IMR-90 (cell line): ENCODE results near the gene NFIX.

Source experiments
- CEBPB ChIP-seq: IDR thresholded peaks from 2 replicates; pipeline ENCODE4 v1.6.1; 2012; ENCODE audit warnings: low read depth, low read length, improper control_type of control experiment
- CHD1 ChIP-seq: IDR thresholded peaks from 2 replicates; pipeline ENCODE4 v1.6.1; 2012; ENCODE audit warnings: low read depth, low read length, improper control_type of control experiment
- FOS ChIP-seq: fragments of 150-350 bp; IDR thresholded peaks from 2 replicates; pipeline ENCODE4 v1.6.1; 2016; ENCODE audit warnings: low read depth, low read length
- MAFK ChIP-seq: IDR thresholded peaks from 2 replicates; pipeline ENCODE4 v1.6.1; 2012; ENCODE audit warnings: low read depth, low read length, improper control_type of control experiment
- MAZ ChIP-seq: IDR thresholded peaks from 2 replicates; pipeline ENCODE4 v1.6.1; 2012; ENCODE audit warnings: low read depth, mild to moderate bottlenecking, low read length, improper control_type of control experiment, moderate library complexity, borderline replicate concordance
- MXI1 ChIP-seq: IDR thresholded peaks from 2 replicates; pipeline ENCODE4 v1.6.1; 2012; ENCODE audit warnings: low read depth, mild to moderate bottlenecking, low read length, moderate library complexity, borderline replicate concordance
- POLR2A ChIP-seq: IDR thresholded peaks from 2 replicates; pipeline ENCODE4 v1.6.1; 2012; ENCODE audit warnings: mild to moderate bottlenecking, low read depth, low read length
- RAD21 ChIP-seq: IDR thresholded peaks from 2 replicates; pipeline ENCODE4 v1.6.1; 2012; ENCODE audit warnings: low read length, improper control_type of control experiment
- RCOR1 ChIP-seq: IDR thresholded peaks from 2 replicates; pipeline ENCODE4 v1.6.1; 2012; ENCODE audit warnings: mild to moderate bottlenecking, low read length, improper control_type of control experiment; ENCODE audit not compliant: insufficient replicate concordance
- RFX5 ChIP-seq: IDR thresholded peaks from 2 replicates; pipeline ENCODE4 v1.8.0; 2012; ENCODE audit warnings: low read depth, mild to moderate bottlenecking, low read length, moderate library complexity
- SMC3 ChIP-seq: fragments of 150-350 bp; IDR thresholded peaks from 2 replicates; pipeline ENCODE4 v1.6.1; 2016; ENCODE audit warnings: low read depth, mild to moderate bottlenecking, antibody characterized with exemption, low read length, moderate library complexity
- TF ChIP-seq, protein P1 (sequence below): conservative IDR thresholded peaks from 2 replicates; pipeline ENCODE4 v1.5.1; 2012; ENCODE audit warnings: mild to moderate bottlenecking, low read depth, low read length, improper control_type of control experiment
- TF ChIP-seq, protein P2 (sequence below): fragments of 150-350 bp; IDR thresholded peaks from 2 replicates; pipeline ENCODE4 v1.6.1; 2017; ENCODE audit warnings: mild to moderate bottlenecking, antibody characterized with exemption, low read length, low read depth

DNA sequence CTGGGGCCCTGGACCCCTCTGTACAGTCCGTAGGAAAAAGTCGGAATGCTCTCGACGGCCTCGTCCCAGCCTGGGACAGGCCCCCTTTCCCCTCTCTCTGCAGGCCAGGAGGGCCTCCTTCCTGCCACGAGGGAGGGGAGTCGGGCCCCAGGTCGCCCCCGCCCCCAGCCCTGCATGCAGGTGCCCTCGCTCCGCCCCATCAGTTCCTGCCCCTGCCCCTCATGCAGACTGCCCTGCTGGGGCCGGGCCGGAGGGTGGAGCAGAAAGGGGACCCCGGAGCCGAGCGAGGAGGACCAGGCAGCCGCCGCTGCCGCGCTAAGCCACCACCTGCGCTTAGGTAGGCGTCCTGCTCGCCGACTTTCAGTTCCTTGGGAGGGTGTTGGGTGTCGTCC, 100.1 kb downstream of the NFIX start:
- TF ChIP-seq, protein P1, sequence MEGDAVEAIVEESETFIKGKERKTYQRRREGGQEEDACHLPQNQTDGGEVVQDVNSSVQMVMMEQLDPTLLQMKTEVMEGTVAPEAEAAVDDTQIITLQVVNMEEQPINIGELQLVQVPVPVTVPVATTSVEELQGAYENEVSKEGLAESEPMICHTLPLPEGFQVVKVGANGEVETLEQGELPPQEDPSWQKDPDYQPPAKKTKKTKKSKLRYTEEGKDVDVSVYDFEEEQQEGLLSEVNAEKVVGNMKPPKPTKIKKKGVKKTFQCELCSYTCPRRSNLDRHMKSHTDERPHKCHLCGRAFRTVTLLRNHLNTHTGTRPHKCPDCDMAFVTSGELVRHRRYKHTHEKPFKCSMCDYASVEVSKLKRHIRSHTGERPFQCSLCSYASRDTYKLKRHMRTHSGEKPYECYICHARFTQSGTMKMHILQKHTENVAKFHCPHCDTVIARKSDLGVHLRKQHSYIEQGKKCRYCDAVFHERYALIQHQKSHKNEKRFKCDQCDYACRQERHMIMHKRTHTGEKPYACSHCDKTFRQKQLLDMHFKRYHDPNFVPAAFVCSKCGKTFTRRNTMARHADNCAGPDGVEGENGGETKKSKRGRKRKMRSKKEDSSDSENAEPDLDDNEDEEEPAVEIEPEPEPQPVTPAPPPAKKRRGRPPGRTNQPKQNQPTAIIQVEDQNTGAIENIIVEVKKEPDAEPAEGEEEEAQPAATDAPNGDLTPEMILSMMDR: no peak
- TF ChIP-seq RFX5: no peak
- TF ChIP-seq POLR2A: no peak
- no peak for TF ChIP-seq CEBPB
- no peak for TF ChIP-seq MAFK
- TF ChIP-seq FOS: no peak
- TF ChIP-seq RCOR1: no peak
- no peak for TF ChIP-seq SMC3
- TF ChIP-seq, protein P2, sequence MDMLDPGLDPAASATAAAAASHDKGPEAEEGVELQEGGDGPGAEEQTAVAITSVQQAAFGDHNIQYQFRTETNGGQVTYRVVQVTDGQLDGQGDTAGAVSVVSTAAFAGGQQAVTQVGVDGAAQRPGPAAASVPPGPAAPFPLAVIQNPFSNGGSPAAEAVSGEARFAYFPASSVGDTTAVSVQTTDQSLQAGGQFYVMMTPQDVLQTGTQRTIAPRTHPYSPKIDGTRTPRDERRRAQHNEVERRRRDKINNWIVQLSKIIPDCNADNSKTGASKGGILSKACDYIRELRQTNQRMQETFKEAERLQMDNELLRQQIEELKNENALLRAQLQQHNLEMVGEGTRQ: no peak
- no peak for TF ChIP-seq MAZ
- no peak for TF ChIP-seq CHD1
- TF ChIP-seq RAD21: no peak
- TF ChIP-seq MXI1: no peak
